Amniotic stem cell (primary cell): ENCODE data around the gene NEURL2.
"Not testable (repeated sequence)": the region's sequence is repeated elsewhere in the genome, so short reads cannot be mapped to it uniquely, and the experiment has no call there.

ENCODE experiments used
- DNase-seq: peaks from one replicate; lab custom pipeline; 2025; lab: John Stamatoyannopoulos, UW

NEURL2 gene

DNA sequence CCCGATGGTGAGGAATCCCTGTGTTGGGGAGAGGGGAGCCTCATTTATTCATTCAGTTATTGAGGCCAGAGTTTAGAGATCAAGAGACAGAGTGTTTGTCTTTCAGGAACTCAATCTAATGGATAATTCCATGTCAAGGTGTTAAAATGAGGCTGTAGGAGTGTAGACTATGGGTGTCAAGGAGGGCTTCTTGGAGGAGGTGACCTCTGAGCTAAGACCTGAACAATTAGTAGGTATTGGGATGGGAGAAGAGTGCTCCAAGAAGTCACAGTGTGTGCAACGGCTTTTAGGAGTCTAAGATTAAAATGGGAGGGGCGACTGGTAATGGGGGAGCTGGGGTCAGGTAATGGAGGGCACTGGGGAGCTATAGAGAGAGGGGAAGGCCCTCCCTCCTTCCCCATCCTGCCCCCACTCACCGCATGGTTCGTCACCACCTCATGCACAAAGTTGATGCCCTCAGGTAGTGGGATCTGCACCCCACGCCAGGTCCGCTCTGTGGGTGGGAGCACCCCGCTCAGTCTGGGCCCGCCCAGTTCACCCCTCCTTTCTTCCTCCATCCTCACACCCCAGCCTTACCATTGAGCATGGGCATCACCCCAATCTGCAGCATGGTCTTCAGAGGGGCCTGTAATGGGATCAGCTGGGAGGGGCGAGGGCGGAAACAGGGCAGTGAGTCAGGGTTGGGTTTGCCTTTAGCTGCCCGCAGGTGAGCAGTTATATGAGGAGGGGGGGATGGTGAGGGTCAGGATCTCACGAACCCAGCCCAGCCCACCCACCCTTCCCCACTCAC lies 8.2 kb upstream of the NEURL2 start:
- DNase-seq: no peak

DNA sequence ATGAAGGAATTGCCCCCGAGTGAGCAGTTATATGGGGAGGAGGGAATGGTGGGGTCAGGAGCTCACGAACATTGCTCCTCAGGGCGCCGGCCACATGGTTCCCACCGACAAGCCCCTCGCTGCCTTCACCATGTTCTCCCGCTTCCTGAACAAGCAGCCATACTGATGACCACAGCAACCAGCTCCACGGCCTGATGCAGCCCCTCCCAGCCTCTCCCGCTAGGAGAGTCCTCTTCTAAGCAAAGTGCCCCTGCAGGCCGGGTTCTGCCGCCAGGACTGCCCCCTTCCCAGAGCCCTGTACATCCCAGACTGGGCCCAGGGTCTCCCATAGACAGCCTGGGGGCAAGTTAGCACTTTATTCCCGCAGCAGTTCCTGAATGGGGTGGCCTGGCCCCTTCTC lies 7.3 kb upstream of the NEURL2 start:
- DNase-seq: no peak

DNA sequence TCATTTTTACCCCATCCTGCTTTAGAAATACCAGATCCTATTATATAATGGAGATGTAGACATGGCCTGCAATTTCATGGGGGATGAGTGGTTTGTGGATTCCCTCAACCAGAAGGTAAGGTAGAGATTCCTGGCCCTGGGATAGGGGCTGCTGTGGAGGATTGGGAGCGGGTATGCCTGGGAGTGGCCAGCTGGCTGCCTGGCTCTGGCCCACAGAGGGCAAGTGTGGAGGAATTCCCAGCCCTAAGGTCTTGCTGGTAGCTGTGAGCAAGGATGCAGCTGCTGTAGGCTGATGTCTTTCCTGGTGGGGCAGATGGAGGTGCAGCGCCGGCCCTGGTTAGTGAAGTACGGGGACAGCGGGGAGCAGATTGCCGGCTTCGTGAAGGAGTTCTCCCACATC lies 6.7 kb upstream of the NEURL2 start:
- DNase-seq: no peak

DNA sequence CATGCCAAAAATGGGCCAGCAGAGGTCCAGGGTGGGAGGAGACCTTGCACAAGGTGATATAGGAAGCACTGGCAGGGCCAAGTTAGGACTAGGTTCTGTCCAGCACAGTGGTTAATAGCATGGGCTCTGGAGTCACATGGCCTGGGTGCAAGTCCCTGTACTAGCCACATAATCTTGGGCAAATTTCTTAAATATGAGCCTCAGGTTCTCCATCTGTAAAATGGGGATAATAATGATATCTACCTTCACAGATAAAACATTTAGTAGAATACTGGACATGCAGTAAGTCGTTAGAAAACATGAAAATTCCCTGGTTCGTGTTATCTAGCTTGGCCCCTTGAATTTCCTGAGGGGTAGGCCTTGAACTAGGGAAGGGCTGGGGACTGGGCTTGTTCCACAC lies 6.3 kb upstream of the NEURL2 start:
- no peak for DNase-seq

DNA sequence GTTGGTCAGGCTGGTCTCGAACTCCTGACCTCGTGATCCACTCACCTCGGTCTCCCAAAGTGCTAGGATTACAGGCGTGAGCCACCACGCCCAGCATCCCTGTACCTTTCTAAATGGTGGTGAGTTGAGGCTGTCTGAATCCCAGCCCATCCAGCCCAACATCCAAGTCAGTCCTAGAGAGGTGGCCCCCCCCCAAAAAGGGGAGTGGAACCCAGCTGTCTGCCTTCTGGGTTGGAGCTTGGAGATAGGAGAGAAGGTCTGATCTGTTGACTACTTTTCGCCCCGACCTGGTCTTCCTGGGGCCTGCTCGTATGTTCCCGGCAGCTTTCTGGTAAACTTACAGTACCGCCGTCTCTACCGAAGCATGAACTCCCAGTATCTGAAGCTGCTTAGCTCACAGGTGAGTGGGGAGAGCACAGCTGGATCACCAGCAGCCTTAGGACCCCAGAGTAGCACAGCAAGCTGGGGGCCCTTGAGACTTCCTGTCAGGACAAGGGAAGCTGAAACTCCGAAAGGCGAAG lies 5.7 kb upstream of the NEURL2 start:
- no peak for DNase-seq

DNA sequence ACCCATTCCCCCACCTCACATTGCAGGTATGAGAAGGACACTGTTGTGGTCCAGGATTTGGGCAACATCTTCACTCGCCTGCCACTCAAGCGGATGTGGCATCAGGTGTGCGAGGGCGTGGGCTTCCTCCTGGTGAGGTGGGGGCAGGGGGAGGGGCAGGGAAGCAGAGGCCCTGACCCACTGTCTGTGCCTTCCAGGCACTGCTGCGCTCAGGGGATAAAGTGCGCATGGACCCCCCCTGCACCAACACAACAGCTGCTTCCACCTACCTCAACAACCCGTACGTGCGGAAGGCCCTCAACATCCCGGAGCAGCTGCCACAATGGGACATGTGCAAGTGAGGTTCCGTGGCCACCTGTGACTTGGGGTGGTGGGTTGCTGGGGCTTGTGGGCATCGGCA lies 3.8 kb upstream of the NEURL2 start:
- no peak for DNase-seq

DNA sequence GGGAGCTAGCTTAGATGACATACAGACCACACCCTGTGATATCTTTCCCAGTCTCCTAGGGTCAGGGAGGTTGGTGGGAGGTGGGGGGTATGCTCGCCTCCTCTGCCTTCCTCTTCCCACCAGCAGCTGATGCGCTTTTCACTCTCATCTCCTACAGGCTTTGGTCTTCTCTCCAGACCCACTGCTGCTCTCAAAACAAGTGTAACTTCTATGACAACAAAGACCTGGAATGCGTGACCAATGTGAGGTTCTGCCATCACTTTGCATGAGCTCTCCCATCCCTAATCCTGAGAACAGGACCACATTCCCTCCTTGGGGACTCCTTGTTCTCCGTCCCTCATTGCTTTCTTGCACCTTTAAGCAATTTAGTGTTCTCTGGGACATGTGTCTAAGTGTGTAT lies 2.8 kb upstream of the NEURL2 start:
- no peak for DNase-seq

DNA sequence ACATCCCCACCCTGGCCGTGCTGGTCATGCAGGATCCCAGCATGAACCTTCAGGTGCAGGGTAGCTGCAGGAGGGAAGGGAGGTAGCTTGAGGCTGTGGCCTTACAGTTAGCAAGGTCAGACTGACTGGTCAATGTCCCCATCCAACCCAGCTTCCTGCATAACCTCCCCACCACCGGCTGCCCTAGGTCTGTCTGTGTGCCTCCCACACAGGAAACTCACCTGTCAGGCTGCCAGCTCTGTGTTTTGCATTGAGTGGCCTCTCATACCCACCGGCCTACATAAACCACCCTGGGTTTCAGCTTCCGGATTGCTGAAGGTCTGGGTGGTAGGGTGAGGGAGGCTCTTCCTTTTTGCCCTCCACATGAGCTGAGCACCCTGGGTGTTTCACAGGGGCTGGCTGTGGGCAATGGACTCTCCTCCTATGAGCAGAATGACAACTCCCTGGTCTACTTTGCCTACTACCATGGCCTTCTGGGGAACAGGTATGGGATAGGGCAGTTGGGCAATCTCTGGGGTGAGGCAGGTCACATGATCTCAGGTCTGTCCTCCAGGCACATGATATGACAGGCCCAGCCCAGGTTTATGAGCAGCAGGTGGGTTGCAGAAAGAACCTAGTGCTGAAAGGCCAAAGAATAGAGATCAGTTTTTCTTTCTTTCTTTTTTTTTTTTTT lies 2.0 kb upstream of the NEURL2 start:
- no peak for DNase-seq

DNA sequence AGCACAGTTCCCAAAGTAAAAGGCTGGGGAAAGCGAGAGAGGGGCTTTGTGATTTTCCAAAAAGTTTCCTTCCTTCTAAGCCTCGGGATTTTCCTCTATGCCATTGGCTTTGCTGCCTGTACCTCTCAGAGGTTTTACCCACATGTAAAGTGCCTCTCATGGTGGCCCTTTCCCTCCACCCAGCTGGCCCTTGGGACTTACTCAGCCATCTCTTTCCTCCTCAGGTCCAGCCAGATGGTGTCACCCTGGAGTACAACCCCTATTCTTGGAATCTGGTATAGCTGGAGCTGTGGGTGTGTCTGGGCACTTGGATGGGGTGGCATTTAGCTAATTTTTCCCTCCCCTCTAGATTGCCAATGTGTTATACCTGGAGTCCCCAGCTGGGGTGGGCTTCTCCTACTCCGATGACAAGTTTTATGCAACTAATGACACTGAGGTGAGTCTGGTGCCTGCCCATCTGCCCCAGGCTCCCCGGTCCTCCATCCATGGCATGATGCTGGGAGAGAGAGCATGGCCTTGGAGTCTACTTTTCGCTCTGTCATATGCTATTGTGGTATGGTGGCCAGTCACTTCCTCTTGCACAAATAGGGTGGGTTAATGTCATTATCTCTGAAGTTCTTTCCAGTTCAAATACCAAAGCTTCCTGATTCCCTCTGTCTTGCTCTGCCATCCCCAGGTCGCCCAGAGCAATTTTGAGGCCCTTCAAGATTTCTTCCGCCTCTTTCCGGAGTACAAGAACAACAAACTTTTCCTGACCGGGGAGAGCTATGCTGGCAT lies 1.2 kb upstream of the NEURL2 start:
- no peak for DNase-seq

DNA sequence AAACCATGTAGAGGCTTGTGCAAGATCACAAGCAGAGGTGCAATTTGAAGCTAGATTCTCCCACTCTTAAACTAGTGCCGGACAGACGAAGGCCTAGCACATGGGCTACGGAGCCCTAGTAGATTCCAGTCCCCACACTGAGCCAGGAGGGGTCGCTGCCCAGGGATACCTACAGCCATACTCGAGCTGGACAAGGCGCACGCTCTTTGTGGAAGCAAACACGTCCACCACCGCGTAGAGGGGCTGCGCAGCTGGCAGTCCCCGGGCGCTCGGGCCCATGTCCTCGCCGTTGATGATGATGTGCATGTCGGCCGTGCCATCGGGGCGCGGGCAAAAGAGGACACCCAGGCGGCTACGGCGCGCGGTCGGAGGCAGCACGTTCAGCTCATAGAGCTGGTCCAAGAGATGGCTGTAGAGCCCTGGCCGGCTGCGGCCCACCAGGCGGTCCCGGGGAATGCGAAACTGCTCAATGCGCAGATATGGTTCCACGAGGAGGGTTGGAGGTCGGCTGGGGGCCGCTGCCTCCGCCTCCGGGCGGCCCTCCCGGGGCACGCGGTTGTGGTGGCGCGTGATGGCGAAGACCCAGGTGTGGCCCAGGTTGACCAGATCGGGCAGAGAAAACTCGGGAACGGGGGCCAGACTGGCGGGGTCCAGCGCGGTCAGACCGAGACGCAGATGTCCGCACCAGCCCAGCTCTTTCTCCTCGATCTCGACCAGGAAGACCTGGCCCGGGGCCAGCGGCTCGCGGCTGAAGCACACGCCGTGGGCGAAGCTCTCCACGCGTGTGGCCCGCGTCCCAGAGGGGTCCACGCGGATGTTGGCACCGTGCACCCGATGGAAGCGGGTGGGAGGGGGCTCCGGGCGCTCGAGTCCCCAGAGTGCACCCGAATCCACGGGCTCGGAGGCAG lies 677 bp downstream of the NEURL2 start:
- no peak for DNase-seq

DNA sequence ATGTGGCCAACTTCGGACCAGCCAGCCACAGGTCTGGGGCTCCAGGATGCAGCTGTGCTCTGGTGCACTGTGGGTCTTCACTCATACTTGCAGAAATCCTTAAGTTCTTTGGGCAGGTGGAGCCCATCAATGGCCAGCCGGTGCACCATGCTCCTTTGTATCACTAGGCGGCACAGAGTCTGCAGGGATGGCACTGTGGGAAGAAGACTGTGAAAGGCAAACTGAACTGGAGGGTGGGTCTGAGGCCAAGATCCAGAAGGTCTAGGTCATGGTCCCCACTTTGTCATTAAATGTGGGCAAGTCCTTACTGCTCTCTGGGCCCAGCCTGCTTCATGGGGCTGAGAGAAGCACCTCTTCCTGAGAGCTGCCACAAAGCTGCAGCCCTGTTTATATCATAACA lies 2.3 kb downstream of the NEURL2 start:
- DNase-seq: no peak

DNA sequence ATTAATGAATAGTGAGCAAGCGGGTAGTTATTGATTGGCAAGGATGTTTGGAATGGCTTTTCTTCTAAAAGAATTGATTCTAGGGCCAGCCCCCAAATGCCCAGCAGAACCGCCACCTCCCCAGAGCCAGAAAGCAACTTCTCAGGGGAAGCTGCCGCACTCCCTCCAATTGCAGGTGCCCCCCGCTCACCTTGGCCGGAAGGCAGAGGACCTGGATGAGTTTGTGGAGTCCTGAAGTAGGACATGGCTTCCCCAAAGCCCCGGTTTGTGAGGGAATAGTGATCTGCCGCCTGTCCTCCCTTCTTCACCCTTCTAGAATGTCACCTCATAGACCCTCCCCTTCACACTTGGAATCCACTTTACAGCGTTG lies 3.7 kb downstream of the NEURL2 start, which contains the start of gene SPATA25:
TSS of gene SPATA25 (minus strand) at position 277 of the 370 bp plus-strand sequence. CDS start at position 245, 32 bp downstream.
- no peak for DNase-seq

DNA sequence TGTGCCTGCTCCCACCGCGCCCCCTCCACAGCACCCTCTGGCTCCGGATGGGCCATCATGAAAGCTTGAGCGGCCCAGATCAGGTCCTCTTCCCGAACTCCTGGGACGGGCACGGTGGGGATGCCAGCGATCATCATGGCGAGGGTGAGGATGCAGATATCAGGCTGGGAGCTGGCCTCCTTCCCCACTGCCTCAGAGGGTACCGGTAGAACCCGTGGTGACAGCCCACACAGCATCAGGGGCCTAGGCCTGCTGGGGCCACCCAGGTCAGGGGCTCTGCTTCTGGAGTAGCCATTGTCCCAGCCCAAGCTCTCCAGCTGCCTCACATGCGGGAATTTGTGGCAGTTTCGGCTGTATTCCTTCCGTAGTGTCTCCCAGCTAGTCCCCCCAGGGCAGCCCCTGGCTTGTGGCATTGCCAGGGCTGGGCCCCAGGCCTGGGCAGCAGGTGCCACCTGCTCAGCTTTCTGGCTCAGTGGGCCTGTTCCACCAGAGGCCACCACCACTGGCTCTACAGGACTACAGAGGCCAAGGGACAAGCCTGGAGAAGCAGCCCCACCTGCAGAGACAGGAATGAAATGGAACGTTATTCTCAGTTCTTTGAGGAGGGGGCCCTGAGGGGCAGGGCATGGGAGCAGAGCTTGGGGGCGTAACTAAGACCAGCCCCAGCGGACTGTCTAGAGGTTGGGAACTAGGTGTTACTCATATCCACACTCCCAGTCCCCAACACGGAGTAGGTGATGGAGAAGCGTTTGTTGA lies 4.2 kb downstream of the NEURL2 start:
- no peak for DNase-seq

DNA sequence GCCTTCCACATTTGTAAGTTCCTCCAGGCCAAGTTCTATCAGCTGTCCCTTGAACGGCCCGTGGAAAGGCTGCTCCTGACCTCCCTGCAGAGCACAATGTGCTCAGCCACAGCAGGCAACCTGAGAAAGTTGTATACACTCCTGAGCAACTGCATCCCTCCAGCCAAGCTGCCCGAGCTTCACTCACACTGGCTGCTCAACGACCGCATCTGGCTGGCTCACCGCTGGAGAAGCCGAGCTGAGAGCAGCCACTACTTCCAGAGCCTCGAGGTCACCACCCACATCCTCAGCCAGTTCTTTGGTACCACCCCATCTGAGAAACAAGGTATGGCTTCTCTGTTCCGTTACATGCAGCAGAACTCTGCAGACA lies 7.9 kb downstream of the NEURL2 start:
- DNase-seq: no peak

DNA sequence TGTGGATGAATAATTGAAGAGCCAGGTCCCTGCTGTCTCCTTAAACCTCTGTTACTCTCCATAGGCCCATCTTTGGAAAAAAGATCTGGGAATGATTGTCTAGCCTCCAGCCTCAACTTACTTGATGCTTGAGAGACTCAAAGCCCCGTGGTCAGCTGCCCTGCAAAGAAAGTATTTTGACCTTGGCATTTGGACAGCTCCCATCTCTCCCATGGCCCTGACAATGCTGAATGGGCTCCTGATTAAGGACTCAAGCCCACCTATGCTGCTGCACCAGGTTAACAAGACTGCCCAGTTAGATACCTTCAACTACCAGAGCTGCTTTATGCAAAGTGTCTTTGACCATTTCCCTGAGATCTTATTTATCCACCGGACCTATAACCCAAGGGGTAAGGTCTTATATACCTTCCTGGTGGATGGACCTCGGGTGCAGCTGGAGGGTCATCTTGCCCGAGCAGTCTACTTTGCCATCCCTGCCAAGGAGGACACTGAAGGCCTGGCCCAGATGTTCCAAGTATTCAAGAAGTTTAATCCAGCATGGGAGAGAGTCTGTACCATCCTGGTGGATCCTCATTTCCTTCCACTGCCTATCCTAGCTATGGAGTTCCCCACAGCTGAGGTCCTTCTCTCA lies 8.4 kb downstream of the NEURL2 start:
- DNase-seq: no peak

DNA sequence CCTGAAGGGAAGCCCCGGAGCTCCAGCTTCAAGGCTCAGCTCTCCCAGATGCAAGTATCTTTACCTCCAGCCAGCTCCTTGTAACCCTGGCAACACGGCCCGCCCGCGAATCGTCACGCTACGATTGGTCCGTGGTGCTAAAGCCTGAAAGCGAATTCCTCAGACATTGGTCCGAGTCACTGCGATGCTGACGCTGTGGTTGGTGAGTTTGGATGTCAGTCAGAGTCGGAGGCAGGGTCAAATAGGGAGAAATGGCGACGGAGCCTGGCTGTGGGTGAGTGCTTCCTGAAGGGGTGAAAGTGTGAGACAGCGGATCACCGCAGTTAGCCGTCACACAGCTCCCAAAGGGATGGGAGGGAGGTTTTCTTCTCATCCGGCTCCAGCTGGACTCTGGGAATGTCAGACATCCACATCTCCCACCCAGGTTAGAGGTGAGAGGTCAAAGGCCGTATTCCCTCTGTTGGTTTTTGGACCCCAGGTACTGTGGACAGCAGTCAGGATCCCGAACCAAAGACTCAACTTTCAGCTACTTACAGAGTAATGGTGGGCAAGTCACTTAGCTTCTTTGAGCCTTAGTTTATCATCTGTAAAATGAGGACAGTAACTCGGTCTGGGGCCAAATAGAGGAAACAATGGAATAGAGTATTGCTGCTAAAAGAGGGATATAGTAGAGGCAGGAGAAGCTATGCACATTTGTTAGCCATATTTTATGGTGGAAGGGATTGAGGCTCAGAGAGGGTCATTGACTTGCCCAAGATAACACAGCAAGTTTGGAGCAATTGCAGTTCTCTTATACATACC lies 9.8 kb downstream of the NEURL2 start, which contains the start of gene ZSWIM1:
TSS of gene ZSWIM1 (plus strand) at position 240 of the 801 bp plus-strand sequence. CDS start 1,366 bp downstream, outside the sequence.
- peak; percentile 97 for DNase-seq

DNA sequence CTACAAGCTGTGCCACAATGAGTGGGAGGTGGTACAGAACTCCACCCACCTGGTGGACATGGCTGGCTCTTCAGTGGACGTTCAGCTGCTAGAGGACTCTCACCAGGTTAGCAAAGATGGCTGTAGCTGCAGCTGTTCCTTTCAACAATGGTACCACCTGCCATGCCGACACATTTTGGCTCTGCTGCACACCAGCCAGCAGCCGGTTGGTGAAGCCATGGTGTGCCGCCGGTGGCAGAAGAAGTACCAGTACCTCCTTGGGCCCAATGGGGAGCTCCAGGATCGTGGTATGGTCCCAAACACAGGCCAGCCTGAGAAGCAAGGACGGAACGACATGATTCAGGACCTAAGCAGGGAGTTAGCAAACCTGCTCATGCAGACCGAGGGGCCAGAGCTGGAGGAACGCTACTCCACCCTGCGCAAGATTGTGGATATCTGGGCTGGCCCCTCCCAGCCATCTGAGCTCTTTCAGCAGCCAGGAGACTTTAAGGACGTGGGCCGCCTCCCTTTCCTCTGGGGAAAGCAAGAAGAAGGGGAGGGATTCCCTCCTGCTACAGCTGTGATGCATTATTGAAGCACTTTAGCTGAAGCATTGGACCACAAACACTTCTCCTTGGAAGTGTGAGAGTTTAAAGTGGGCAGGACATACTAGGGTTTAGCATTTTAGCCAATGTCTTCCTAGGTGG lies 12.8 kb downstream of the NEURL2 start:
- no peak for DNase-seq

DNA sequence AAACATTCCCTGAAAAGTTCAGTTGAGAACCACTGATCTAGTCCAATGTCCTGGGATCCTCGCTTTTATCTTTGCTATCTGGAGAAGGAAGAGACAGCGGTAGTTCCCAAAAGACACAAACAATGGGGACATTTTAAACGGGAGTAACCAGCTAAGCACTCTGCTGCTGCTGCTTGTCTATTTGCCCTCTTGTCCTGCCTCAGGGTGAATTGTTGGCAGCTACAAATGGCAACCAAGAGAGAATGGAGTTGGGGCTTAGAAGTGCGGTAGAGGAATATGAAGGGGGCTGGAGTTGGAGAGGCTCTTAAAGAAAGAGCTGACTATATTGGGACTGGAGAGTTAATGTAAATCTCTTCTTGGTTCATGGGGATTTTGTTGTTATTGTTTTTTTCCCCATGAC lies 16.4 kb downstream of the NEURL2 start:
- DNase-seq: no peak

DNA sequence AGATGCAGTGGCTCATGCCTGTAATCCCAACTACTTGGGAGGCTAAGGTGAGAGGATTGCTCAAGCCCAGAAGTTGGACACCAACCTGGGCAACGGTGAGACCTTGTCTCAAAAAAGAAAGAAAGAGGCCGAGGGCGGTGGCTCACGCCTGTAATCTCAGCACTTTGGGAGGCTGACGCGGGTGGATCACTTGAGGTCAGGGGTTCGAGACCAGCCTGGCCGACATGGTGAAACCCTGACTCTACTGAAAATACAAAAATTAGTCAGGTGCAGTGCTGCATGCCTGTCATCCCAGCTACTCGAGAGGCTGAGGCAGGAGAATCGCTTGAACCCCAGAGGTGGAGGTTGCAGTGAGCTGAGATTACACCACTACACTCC lies 16.9 kb downstream of the NEURL2 start:
- DNase-seq: not testable (repeated sequence)
